ENCODE measurements around the gene ROBO1. TPM values are rescaled to one million over a fixed set of nuclear protein-coding genes. Genes with fewer than 3 reads are reported as not detected.

The ROBO1 gene
- total and polyA plus RNA-seq, 2 donors (not counting 1 experiment from before 2014, with no cell fraction given) = 0.27 to 3.2 TPM

- ChIA-PET CTCF (no interaction called here), POLR2A (no interaction called here)
- intact Hi-C loops (cut with micrococcal nuclease) = no loop called here
These were observed 909.6 kb downstream of the ROBO1 start for GRCh38 chr3:78858174-78858573.

GRCh38 chr3:78857494-78858111 is 910.2 kb downstream of the ROBO1 start:
- intact Hi-C loops (cut with micrococcal nuclease) = no loop called here
- Mint-ChIP-seq H3K27me3 (no peaks in the 10 kb centered on the region), H3K27ac (no peak overlapping the region), H3K4me1 (no peaks in the 10 kb centered on the region), H3K9me3 (ENCODE audit: insufficient read depth) (peaks cover 5% of the 10 kb centered on the region), H3K4me3 (no peak overlapping the region)
- Histone ChIP-seq H4K20me1 (ENCODE audit: control insufficient read depth, insufficient read depth, low read length, poor library complexity, severe bottlenecking) (no peaks in the 10 kb centered on the region), H3K79me2 (ENCODE audit: control insufficient read depth, insufficient read depth, low read length) (no peaks in the 10 kb centered on the region), H3K4me1 (ENCODE audit: control insufficient read depth in 2 of 2, insufficient read depth in 2 of 2, low read length in 2 of 2) (no peaks in the 10 kb centered on the region), H3K27me3 (replicated peaks in 1 of 4; ENCODE audit: control extremely low read depth in 1 of 4, control insufficient read depth in 3 of 4, insufficient read depth in 4 of 4, low read length in 3 of 4) (no peaks in the 10 kb centered on the region), H3K36me3 (replicated peaks in 1 of 2; ENCODE audit: control extremely low read depth in 1 of 2, control insufficient read depth in 1 of 2, extremely low read depth in 1 of 2, insufficient read depth in 2 of 2, low read length in 1 of 2) (no peaks in the 10 kb centered on the region), H3K9me3 (ENCODE audit: control extremely low read depth in 1 of 3, control insufficient read depth in 2 of 3, insufficient read depth in 1 of 3, low read length in 2 of 3) (no peaks in the 10 kb centered on the region), H3K9ac (ENCODE audit: low read length) (no peak overlapping the region), H3K4me2 (replicated peaks; ENCODE audit: low read depth, low read length, poor library complexity, severe bottlenecking) (no peak overlapping the region), H3K27ac (ENCODE audit: low read length in 2 of 2) (no peak overlapping the region), H2AFZ (ENCODE audit: insufficient read depth, low read depth, low read length, poor library complexity, severe bottlenecking) (no peak overlapping the region), H3K4me3 (ENCODE audit: control extremely low read depth in 1 of 5, extremely low read depth in 1 of 5, insufficient read depth in 1 of 5, low read depth in 2 of 5, low read length in 4 of 5) (no peak overlapping the region)
- 100% methylated on average over 1 of the region's 6 CpGs for WGBS (ENCODE audit: insufficient coverage)
- ATAC-seq (ENCODE audit: low read depth) (no peak), DNase-seq (no peak)
- ChIA-PET CTCF (no interaction called here), POLR2A (no interaction called here)
- TF ChIP-seq EZH2 (IDR thresholded peaks at IDR 0.05; ENCODE audit: borderline replicate concordance, insufficient read depth, low read depth, low read length, poor library complexity, severe bottlenecking) (no peak), CTCF (IDR thresholded peaks at IDR 0.05) (no peak)

More at GRCh38 chr3:78858174-78858573, 909.6 kb downstream of the ROBO1 start:
- H3K79me2 ChIP-seq (ENCODE audit: control insufficient read depth, insufficient read depth, low read length) = no peaks in the 10 kb centered on the region
- H3K4me1 ChIP-seq (ENCODE audit: control insufficient read depth in 2 of 2, insufficient read depth in 2 of 2, low read length in 2 of 2) = no peaks in the 10 kb centered on the region
- DNase-seq = no peak
- H4K20me1 ChIP-seq (ENCODE audit: control insufficient read depth, insufficient read depth, low read length, poor library complexity, severe bottlenecking) = no peaks in the 10 kb centered on the region
- Mint-ChIP-seq H3K27ac (no peak overlapping the region), H3K9me3 (ENCODE audit: insufficient read depth) (peaks cover 5% of the 10 kb centered on the region), H3K4me3 (no peak overlapping the region), H3K4me1 (no peaks in the 10 kb centered on the region), H3K27me3 (no peaks in the 10 kb centered on the region)
- H3K9me3 ChIP-seq (ENCODE audit: control extremely low read depth in 1 of 3, control insufficient read depth in 2 of 3, insufficient read depth in 1 of 3, low read length in 2 of 3) = no peaks in the 10 kb centered on the region
- no peaks in the 10 kb centered on the region for H3K27me3 ChIP-seq (replicated peaks in 1 of 4; ENCODE audit: control extremely low read depth in 1 of 4, control insufficient read depth in 3 of 4, insufficient read depth in 4 of 4, low read length in 3 of 4)
- no peak overlapping the region for H2AFZ ChIP-seq (ENCODE audit: insufficient read depth, low read depth, low read length, poor library complexity, severe bottlenecking)
- no peaks in the 10 kb centered on the region for H3K36me3 ChIP-seq (replicated peaks in 1 of 2; ENCODE audit: control extremely low read depth in 1 of 2, control insufficient read depth in 1 of 2, extremely low read depth in 1 of 2, insufficient read depth in 2 of 2, low read length in 1 of 2)
- WGBS (ENCODE audit: insufficient coverage) = 80% methylated on average over 1 of the region's 1 CpG
- H3K9ac ChIP-seq (ENCODE audit: low read length) = no peak overlapping the region
- ATAC-seq (ENCODE audit: low read depth) = no peak
- no peak overlapping the region for H3K4me3 ChIP-seq (ENCODE audit: control extremely low read depth in 1 of 5, extremely low read depth in 1 of 5, insufficient read depth in 1 of 5, low read depth in 2 of 5, low read length in 4 of 5)
- H3K4me2 ChIP-seq (replicated peaks; ENCODE audit: low read depth, low read length, poor library complexity, severe bottlenecking) = no peak overlapping the region
- TF ChIP-seq CTCF (IDR thresholded peaks at IDR 0.05) (no peak), EZH2 (IDR thresholded peaks at IDR 0.05; ENCODE audit: borderline replicate concordance, insufficient read depth, low read depth, low read length, poor library complexity, severe bottlenecking) (no peak)
- H3K27ac ChIP-seq (ENCODE audit: low read length in 2 of 2) = no peak overlapping the region

Measured in B cell (primary cell).